Measurements from ENCODE around the gene GLYATL3.

Gene GLYATL3

DNA sequence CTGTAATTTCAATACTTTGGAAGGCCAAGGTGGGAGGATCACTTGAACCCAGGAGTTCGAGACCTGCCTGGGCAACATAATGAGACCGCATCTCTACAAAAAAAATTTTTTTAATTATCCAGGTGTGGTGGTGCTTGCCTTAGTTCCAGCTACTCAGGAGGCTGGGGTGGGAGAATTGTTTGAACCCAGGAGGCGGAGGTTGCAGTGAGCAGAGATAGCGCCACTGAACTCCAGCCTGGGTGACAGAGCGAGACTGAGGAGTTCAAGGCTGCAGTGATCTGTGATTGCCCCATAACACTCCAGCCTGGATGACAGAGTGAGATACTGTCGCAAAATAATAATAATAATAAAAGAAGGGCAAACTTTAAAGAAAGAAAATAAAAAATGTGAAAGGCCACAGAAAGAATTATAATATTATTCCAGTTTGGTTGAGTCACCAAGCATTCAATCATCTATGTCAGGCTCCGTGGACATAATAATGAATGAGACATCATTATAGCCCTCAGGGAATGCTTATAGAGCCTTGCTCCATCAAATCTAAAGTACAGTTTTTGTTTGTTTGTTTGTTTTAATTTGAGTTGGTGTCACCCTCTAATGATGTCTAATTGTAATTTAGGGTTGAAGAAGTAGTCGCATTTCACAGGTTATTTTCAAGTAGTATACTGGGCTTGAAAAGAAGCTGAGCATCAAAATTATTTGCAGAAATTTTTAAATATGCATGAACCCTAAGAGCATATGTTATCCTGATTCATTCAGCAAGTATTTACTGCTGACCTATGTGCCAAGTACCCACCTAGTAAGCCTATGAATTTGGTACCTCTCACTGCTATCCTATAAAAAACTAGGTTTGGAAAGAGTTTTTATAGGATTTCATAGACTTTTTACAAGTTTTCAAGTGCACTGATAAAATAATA, 15.1 kb downstream of the GLYATL3 start:
- no peak for DNase-seq (ENCODE audit: low read depth, low spot score)

DNA sequence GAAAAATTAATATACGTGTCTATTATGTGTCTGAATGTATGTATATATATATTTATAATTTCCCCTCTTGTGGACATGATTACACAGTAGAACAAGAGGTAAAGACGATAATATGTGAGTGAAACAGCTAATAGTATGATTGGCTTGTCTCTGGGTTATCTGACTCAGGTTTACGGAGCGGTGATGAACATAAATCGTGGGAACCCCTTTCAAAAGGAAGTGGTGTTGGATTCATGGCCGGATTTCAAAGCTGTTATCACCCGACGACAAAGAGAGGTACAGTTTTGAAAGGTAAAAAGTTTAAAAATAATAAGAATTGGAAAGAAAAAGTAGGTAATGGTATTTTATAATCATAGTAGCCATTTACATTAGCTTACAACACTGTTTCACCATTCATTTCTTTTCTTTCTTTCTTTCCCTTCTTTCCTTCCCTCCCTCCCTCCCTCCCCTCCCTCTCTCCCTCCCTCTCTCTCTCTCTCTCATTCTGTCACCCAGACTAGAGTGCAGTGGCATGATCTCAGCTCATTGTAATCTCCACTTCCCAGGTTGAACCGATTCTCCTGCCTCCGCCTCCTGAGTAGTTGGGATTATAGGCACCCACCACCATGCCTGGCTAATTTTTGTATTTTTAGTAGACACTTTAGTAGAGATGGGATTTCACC, 15.9 kb downstream of the GLYATL3 start:
- DNase-seq (ENCODE audit: low read depth, low spot score), result no peak

DNA sequence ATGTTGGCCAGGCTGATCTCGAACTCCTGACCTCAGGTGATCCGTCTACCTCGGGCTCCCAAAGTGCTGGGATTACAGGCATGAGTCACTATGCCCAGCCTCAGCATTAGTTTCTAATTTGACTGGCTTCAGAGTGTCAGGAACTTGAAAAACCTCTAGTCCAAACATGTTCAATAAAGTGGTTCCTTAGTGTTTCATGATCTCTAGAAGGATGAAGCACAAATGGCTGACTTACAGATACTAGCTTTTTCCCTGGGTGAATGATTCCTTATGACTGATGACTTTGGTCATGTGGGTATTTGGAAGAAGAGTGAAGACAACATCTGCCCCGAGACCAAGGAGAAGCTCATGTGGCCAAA, 16.4 kb downstream of the GLYATL3 start:
- no peak for DNase-seq (ENCODE audit: low read depth, low spot score)

DNA sequence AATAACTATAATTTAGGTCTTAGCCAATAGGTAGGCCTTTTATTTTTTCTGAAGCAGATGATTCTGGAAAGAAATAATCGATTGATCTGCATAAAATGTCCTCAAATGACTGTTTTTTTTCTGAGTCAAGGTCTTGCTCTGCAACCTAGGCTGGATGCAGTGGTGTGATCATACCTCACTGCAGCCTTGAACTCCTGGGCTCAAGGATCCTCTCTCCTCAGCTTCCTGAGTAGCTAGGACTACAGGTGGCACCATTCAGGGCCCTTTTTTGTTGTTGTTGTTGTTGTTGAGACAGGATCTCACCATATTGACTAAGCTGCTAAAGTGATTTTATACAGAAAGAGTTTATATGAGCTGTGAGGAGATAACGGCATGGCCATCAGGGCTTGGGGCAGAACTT, 18.2 kb downstream of the GLYATL3 start:
- DNase-seq (ENCODE audit: low read depth, low spot score), result no peak

DNA sequence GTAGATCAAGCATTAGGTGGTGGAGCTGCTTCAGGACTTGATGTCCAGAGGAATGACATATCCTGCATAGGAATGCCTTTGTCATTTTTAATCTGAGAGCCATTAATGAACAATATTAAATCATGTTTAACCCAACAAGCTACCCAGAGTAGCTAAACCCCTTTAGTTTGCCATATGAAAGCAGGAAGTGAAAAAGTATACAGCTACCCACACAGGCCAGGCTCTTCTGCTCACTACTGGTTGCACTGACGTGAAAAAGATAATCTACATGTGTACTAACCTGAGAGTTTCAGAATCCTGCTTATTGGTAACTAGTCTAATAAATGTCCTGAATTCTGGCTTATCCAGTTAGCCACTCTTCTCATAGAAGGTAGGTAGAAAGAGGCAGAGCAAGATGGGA, 19.9 kb downstream of the GLYATL3 start:
- no peak for DNase-seq (ENCODE audit: low read depth, low spot score)

DNA sequence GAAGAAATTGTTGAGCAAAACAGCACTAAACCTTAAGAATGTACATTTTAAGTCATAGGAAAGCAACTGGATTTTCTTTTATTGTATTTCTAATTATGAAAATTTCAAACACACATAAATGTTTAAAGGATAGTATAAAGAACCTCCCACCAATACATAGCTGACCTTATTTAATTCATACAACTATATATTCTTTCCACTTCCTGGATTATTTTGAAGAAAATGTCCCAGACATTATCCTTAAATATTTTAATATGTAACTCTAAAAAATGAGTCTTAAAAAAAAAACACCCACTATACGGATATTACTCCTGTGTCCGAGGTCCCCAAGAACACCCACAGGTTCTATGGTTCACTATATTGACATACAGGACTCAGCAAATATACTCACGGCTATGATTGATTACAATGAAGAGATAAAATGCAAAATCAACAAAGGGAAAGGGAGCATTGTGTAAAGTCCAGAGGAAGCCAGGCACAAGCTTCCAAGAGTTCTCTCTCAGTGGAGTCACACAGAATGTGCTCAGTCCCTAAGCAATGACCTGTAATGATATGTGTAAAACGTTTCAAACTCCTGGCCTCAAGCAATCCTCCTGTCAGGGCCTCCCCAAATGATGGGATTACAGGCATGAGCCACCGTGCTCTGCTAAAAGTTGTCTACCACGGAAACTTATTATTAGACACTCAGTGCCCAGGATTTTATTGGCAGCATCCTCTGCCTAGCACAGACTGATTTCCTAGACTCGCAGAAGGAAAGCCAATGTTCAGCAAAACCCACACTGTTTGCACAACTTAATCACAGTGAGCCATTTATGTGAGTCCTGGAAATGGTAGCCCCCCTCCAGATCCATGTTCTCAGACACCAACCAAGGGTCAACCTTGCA, 23.2 kb downstream of the GLYATL3 start:
- no peak for DNase-seq (ENCODE audit: low read depth, low spot score)

DNA sequence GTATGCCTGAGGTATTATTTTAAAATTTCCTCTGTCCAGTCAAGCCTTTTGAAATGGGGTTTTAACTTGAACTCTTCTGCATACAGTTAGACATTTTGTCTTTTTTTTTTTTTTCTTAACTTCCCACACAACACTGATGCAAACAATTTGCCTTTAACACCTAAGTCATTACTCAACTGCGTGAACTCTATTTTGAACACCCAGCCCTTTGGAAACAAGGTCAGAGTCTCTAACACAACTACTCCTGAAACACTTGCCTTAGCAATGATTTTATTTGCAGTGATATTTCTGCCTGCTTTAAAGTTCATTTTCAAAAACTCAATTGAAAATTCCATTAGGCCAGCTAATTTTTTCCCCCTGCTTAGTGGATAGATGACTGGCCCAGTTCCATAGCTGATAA, 24.2 kb downstream of the GLYATL3 start:
- no peak for DNase-seq (ENCODE audit: low read depth, low spot score)

DNA sequence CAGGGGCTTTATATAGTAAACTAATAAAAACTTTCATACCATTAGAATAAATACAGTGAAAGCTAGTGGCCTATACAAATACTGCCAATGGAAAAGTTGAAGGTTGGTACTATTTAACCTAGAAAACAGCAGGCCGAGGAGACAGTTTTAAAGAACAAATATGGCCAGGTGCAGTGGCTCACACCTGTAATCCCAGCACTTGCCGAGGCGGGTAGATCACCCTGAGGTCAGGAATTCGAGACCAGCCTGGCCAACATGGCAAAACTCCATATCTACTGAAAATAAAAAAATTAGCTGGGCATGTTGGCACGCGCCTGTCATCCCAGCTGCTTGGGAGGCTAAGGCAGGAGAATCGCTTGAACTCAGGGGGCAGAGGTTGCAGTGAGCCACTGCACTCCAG, 24.8 kb downstream of the GLYATL3 start:
- DNase-seq (ENCODE audit: low read depth, low spot score), result no peak

DNA sequence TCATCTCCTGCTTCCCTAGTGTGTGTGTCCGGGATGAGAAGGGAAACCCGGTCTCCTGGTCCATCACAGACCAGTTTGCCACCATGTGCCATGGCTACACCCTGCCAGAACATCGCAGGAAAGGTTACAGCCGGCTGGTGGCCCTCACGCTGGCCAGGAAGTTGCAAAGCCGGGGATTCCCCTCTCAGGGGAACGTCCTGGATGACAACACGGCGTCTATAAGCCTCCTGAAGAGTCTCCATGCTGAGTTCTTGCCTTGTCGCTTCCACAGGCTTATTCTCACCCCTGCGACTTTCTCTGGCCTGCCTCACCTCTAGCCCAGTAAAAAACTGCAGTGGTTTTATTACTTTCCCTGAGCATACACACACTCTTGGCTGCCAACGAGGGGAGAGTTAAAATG, 26.9 kb downstream of the GLYATL3 start:
- DNase-seq (ENCODE audit: low read depth, low spot score), result no peak

DNA sequence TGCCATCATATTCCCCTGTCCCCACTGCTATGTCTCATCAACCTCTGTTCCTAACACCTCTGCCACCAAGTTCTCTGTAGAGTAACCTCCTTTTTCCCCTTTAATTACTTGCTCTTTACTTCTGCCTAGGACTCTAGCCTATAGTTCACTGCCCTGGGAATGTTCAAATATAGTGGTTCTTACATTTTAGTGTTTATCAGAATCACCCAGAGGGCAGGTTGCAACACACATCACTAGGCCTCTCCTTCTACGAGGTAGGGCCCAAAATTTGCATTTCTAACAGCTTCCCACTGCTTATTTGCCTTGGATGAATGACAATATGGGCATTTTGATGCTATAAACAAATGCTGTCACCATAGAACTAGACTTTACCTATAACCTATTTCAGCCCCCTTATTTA, 27.6 kb downstream of the GLYATL3 start:
- DNase-seq (ENCODE audit: low read depth, low spot score), result no peak

DNA sequence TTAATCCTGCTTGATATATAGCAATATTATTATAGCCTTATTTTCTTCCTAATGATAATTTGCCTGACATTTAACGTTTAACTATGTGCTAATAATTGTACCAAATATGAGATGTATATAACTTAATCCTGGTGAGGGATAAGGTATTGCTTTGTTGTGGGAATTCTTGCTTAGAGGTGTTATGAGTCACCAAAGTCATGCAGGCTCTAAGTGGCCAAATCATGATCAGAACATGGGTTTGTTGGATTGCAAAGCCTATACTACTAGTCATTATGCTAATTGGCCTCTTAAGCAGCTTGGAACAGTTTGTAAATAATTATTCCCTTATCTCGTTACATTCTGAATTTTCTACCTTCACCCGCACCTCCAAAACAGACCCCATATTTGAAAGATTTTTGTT, 28.8 kb downstream of the GLYATL3 start:
- DNase-seq (ENCODE audit: low read depth, low spot score), result no peak

DNA sequence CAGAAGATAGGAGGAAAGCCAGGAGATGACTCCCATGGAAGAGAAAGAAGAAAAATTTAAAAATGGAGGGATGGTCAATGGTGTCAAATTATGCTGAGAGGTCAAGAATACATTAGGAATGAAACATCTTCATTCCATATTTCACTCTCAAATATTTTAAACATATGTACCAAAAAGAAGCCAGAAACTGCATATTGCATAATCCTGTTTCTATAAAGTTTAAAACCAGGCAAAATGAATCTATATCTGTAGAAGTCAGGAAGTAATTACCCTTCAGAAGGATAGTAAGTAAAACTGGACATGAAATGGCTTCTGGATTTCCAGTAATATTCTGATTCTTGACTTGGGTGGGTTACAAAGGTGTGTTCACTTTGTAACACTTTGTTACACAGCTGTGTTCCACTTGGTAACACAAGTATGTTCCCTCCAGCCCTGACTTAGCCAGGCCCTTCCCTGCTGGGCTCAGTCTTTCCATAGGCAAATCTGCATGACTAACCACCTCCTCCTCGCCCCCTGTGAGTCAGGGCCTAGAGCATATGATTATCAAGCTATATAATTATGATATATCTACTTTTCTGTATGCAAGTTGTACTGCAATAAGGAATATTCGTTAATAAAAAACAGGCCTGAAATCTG, 30.5 kb downstream of the GLYATL3 start:
- no peak for DNase-seq (ENCODE audit: low read depth, low spot score)

DNA sequence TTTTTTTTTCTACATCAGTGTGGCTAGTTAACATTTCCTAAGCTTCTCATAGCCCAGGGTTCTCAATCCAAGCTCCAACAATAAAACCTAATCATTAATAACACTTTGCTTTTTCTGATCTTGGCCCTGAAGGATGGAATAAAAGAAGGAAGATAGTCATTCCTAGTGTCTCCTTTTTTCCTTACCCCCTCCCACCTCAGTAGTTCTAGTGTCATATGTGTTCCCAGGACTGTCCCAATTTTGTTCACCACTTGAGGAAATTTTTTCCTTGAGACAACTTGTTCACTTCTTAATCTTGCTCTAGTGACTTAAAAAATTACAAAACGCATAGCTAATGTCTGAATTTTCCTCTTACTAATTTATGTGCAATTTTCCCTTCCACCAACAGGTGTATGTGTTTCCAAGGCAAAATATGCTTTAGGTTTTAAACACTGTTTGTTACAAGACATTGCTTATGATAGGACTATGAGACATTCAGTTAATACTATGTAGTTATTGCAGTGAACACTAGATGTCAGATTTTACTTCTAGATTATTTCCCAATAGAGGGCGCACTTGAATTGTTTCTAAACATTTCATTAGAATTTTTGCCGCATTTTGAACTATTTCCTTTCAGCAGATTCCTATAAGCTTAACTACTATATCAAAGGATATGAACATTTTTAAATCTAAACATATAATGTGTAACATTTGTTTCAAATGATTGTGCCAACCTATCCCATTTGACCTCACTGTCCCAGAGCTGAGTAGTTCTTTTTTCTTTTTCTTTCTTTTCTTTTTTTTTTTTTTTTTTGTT, 32.2 kb downstream of the GLYATL3 start:
- no peak for DNase-seq (ENCODE audit: low read depth, low spot score)

DNA sequence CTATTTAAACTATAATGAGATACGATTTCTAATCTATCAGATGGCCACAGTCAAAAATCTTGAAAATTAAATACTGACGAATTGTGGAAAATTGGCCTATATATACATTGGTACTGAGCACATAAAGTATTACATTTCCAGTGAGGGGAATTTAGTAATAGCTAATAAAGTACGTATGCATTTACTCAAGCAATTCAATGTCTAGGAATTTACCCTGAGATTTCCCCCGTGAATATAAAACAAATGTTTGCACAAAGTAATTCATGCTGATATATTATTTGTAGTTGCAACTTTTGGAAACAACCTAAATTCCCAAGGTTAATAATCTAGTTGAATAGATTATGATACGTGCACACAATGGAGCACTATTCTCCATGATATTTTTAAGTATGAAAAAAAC, 36.1 kb downstream of the GLYATL3 start:
- DNase-seq (ENCODE audit: low read depth, low spot score), result no peak

DNA sequence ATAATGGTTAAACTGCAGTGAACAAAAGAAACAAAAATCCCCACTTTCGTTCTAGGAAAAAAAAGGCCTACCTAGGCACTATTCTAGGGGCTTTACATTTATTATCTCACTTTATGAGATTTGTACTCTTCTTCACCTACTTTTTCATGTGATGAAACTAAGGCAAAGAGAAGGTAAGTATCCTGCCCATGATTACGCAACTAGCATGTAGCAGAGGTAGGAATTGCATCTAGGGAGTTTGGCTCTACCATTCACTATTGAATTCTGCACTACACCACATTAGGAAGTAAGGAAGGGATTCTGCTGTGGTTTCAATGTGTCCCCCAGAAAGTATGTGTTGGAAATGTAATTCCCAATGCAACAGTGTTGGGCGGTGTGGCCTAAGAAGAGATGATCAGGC, 39.4 kb downstream of the GLYATL3 start:
- no peak for DNase-seq (ENCODE audit: low read depth, low spot score)

DNA sequence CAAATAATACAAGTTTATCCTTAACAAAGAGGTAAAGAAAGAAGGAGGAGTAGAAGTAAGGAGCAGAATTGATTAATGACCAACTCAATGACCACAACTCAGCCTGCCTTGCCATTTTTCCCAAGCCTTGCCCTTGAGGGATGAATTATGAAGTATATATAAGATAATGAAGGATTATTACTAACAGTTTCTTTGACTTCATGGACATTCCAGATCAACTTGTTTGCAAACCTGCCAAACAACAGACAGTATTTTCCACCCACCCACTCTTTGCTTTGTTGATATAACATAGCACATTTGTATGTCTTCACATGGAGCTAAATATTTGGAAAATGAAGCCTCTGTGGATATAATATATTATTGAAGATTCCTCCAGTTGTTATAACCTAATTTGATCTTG, 40.9 kb downstream of the GLYATL3 start:
- no peak for DNase-seq (ENCODE audit: low read depth, low spot score)

DNA sequence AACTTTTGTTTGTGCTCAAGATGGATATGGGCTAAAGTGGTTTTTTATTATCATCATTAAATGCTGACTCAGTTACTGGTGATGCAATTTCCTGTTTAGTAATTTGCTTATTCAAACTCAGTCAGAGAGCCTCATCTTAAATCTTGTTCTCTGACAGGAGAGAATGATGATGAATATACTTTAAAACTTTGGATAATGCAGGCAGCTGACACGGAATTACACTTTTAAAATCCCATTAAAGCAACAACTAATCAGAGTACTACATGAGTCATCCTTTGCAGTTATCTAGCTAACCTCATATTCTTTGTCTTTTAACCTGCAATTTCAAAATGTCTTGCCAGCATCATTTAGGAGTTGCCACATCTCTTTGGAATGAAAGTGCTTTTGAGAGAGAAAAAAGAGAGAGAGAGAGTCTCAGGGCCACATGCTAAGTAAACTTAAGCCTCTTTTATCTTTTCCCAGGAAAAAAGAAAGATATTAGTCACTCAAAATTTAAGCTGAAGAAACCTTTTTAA, 41.5 kb downstream of the GLYATL3 start:
- DNase-seq (ENCODE audit: low read depth, low spot score), result no peak

DNA sequence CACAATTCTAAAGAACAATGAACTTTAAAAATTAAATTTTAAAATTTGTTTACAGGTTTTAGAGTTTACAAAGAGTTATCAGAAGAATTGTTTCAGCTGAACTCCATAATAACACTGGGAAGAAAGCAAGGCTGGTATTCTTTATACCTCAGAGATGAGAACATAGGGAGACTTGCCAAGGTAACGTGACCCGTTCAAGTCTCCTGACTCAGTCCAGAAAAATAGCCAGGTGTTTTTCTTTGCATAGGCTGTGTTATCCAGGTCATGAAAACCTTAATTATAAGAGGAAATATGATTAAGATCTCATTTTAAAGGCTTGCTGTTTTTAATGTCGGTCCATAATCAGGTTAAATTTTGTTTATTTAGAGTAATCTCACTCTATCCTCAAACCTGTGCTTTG, 42.2 kb downstream of the GLYATL3 start:
- DNase-seq (ENCODE audit: low read depth, low spot score), result no peak

DNA sequence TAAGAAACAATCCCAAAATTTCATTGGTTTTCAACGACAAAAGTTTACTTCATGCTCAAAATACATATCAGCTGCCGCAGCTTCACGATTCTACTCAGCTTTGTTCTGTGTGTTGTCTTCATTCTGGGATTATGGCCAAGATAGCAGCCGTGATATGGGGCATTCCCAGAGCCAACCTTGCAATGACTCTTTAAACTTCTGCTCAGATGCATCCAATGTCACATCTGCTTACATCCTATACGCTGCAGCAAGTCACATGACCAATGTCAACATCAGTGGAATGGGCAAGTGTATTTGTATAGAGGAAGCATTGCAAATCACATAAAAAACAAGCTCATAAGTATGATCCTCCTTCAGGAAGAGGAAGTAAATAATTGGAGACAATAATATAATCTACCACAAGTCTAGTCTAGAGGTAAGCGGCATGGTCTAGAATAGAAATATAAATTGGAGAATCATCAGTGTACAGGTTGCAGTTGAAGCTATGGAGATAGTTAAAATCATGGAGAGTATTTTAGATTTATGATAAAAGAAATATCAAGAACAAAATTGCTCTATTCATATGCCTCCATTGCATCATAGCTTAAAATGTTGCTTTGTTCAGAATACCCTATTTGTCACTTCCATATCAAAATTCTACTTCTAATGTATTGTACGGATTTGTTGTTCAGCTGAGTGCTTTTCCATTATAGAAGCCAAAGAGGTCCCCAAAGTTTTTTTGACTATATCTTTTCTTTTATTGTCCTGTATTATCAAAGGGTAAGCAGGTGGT, 43.5 kb downstream of the GLYATL3 start:
- DNase-seq (ENCODE audit: low read depth, low spot score), result no peak

DNA sequence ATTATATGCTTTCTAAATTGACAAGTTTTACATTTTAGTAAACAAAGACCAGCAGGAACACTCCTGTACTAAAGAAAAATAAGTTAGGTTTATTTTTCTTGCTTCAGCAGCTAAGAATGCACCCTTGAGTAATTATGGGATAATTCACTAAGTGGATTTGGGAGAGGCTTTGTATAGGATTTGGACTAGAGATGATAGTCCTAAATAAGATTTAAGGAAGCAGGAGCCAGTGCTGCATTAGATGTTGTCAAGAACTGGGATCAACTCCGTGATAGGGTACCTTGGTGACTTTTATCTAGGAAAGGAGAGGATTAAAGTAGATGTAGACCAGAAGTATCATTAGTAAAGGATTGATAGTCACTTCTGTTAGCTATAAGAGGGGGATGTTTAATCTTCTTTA, 46.6 kb downstream of the GLYATL3 start:
- no peak for DNase-seq (ENCODE audit: low read depth, low spot score)

Measured in activated naive CD8-positive, alpha-beta T cell treated with anti-CD3 and anti-CD28 coated beads, Interleukin-2, amount 50 U/mL, for 16 hours (primary cell).